T-helper 1 cell (primary cell): ENCODE results near the gene DTX1.
A peak's percentile ranks its signal among the peaks of the same experiment; 100 is the strongest.

Experiments used
- DNase-seq, 5 donors: peaks; one replicate each; pipeline ENCODE4 v3.0.0-alpha.2; 2012 to 2020

The DTX1 gene

DNA sequence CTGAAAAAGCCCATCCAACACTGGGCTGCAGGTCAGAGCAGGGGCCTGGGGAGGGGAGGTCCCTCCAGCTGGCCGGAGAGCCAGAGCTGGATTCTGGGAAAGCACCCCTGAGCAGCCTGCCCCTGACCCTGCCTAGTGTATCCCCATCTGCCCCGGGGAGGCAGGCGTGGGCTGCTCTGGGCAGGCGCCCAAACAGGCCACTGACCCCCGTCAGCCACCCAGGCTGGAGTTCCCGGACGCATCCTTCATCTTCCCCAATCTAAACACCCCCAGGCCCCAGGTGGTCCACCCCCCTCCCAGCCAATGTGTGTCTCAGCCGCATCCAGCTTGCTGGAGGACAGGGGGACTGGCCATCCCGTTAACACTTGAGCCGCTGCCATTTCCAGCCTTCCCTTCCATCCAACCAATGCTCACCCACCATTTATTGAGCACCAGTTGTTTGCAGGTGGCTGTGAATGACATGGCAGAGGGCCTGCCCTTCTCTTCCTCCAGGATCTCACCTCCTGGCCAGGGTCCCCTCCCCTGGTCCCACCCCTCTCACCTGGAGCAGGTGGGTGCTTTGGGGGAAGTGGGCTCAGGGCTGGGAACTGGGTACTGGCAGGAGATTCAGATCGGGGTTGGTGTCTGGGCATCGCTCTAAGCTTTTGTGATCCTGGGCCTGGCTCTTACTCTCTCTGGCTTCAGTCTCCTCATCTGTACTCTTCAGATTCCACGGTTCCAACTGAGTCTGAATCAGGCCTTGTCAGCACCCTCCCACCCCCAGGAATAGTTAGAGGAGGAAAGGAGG is 743 bp upstream of the DTX1 start:
- DNase-seq, result no peak

DNA sequence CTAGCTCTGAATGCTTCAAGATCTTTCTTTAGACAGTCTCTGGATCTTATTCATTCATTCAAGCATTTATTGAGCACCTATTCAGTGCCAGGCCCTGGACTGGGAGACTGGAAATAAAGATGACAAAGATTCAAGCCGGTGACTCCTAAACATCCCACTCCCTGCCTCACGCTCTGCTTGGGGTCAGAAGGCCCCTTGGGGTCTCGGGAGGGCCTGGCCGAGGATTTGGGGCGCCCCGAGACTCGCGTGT is 224 bp upstream of the DTX1 start:
- DNase-seq, result no peak

DNA sequence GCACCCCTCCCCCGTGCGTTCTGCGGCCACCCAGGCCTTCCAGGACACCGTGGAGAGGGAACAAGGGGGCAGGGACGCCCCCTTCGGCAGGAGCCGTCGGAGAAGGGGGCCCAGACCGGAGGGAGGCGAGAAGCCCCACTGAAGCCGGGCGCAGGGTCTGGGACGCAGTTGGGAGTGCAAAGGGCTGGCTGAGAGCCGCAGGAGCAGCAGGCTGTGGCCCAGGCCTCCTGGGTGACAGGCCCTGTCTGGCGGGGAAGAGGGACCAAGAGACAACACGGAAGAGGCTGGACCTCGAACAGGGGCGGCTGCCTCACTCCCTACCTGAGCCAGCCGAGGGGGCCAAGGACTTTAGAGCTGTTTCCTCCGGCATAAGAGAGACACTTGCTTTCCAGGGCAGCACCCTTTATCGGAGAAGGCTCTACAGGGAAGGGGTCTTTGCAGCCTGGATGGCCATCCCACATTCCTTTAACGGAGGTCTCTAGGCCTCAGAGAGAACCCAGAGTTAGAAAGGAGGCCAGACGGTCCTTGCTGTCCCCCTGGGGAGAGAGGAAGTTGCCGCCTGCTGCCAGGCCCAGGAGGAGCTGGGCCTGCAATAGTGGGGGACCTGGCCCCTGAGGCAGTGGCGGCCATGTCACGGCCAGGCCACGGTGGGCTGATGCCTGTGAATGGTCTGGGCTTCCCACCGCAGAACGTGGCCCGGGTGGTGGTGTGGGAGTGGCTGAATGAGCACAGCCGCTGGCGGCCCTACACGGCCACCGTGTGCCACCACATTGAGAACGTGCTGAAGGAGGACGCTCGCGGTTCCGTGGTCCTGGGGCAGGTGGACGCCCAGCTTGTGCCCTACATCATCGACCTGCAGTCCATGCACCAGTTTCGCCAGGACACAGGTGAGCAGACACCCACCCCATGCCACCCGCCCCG is 1.3 kb downstream of the DTX1 start:
- DNase-seq, result no peak

DNA sequence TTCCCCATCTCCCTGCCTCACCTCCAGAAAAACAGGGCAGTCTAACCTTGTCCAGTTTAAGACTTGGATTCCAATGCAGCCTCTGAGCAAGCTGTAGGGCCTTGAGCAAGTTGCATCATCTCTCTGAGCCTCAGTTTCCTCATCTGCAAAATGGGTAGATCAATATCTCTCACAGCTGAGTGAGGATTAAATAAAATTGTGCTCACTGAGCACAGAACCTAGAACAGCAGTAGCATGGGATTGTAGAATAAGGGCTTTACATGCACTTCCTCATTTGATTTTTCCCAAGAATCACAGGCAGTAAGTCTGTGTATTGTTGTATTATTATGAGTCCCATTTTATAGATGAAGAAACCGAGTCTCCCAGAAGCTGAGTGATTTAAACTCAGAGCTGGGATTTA is 2.0 kb downstream of the DTX1 start:
- DNase-seq, result no peak

DNA sequence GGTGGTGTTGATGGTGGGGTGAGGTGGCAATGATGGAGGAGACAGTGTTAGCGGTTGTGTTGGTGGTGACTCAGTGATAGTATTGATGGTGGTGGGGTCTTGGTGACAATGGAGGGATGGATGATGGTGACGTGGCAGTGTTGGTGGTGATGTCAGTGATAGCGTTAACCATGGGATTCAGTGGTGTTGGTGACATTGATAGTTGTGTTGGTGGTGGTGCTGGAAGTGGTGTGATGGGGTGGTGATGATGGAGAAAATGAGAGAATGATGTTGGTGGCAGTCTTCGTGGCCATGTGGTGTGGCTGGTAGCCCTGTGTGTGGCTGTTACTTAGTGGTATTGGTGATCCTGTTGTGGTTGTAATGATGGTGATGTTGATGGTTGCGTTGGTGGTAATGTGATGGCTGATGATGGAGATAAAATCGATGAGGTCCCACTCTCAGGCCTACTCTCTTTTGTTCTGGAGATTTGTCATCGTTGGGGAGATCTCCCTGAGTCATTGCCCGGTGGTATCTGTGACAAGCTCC is 2.6 kb downstream of the DTX1 start:
- no peak for DNase-seq

GRCh38 chr12:113060336-113060960 is 3.9 kb downstream of the DTX1 start:
- no peak for DNase-seq

- DNase-seq, result no peak
These were observed 4.6 kb downstream of the DTX1 start for GRCh38 chr12:113061061-113061694.

DNA sequence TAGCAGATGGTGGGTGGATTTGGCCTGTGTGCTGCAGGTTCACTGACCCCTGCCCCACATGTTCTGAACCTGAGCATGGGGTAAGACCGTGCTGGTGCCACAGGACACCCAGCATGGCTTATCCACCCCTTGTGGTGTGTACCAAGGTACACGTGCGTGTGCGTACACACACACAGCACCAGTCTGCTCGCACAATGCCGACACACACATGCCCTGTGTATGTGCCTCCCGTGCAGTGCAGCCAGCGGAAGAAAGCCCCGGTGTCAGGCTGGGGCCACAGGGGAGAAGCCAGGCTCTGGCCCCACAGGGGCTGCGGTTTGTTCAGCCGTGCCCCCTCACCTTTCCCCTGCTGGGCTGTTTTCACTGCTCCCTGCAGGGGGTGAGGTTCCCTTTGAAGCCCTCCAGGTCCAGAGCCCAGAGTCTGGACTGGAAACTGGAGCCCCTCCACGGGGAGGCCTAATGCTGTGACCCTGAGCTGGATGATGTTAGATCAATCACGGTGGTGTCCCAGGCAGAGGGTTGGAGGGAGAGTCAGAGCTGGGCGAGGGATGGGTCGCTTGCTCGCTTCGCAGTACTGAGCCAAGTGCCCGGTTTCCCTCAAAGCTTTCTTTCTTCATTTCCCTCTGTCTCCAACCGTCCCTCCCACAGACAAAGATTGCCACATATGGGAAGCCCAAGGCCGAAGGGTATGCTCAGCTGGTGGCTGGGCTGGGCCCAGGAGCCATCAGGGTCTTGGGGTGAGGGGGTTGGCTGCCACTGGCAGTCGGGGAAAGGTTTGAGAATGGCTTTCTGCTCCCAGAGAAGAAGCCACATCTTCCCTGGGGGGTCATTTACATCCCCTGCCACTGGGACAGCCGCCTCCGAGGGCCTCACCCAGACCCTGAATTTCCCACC is 6.2 kb downstream of the DTX1 start:
- DNase-seq, result no peak

GRCh38 chr12:113063396-113064350 is 7.1 kb downstream of the DTX1 start:
- DNase-seq, result no peak

- no peak for DNase-seq
These were observed 8.0 kb downstream of the DTX1 start for GRCh38 chr12:113064395-113065125.

DNA sequence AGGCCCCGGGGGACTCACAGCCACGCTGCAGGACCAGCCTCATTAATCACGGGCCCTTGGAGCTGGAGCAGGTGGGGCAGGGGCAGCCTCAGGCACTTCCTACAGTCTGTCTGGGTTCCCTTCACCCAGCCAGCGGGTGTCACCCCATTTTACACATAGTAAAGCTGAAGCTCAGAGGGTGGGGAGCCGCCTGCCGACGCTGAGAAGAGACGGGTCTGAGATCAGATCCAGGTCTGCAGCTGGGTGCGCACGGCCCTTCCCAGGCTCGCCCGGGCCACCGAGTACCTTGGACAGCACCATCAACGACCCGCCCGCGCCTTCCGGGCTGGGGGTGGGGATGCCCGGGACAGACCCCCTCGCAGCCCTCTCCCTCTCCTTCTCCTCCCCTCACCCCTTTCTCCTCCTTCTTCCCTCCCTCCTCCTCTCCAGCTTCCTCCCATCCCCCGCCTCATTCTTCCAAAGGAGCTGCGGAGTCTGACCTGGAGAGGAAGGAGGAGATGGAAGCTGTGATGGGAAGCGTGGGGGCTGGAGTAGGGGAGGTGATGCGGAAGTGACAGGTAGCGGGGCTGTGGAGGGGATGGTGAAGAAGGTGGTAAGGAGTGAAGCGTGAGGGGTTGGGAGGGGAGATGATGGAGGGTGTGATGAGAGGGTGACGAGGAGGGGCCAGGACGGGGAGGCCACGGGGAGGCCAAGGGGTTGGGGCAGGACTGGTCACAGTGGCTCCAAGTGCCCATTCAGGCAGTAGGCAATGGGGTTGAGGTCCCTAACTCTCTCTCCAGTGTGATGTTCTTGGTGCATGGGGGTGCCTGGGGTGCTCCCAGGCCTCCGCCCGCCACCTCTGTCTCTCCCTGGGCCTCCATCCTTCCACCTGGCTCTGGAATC is 8.8 kb downstream of the DTX1 start:
- no peak for DNase-seq

- DNase-seq, result no peak
These were observed 10.4 kb downstream of the DTX1 start for GRCh38 chr12:113066813-113067400.

GRCh38 chr12:113067987-113068935 is 11.7 kb downstream of the DTX1 start:
- no peak for DNase-seq

DNA sequence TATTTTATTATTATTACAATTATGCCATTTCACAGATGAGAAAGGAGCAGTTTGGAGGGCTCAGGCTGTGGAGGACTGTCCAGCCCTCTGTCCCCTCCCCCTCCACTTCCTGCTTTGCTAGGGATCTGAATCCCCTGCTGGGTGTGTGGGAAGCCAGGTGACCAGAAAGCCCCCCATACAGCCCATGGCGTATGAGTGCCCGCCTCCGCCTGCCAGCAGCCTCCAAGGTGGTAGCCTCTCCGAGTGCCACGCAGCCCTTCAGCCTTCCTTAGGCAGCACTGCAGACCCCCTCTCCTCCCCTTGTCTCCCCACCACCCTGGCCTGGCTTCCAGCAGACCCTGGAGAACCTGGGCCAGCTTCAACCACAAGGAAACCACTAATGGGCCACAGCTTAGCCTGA is 12.6 kb downstream of the DTX1 start:
- DNase-seq, result no peak

DNA sequence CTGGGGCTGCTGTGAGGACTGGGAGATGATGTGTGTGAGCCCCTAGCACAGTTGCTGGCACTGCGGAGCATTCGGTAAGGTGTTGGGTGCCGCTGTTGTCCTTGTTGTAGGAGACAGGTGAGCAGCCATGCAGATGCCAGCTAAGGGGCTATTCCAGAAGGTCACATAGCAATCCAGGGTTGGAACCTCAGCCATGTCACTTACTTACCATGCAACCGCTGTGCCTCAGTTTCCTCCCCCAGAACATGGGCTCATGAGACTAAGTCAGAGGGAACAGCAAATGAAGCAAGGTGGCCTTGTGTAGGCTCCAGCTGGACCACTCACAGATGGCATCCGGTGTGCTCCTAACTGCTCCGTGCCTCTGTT is 13.2 kb downstream of the DTX1 start:
- DNase-seq, result no peak

- DNase-seq, result peak in 1 of 5 donors; percentile 32
These were observed 13.8 kb downstream of the DTX1 start for GRCh38 chr12:113070117-113070906.
